ENCODE data around the gene MAP4K4. TPM values are rescaled to one million over a fixed set of nuclear protein-coding genes. Genes with fewer than 3 reads are reported as not detected.

The MAP4K4 gene
- total RNA-seq, 1 donor from 2014 or later: 427 TPM

GRCh38 chr2:101704046-101704466, 6.5 kb downstream of the MAP4K4 start:
- peaks cover 59% of the 10 kb centered on the region for H3K4me1 Mint-ChIP-seq (ENCODE audit: unreplicated experiment)
- TF ChIP-seq CTCF (IDR thresholded peaks at IDR 0.05; ENCODE audit: unreplicated experiment): no peak
- H3K27ac Mint-ChIP-seq (ENCODE audit: unreplicated experiment): peak overlapping the region; percentile 83
- peaks cover 30% of the 10 kb centered on the region for H3K36me3 Mint-ChIP-seq (ENCODE audit: low read depth, unreplicated experiment)
- H3K27me3 Mint-ChIP-seq (ENCODE audit: unreplicated experiment): peaks cover 7% of the 10 kb centered on the region
- no peak for DNase-seq (ENCODE audit: low spot score)
- H3K4me3 Mint-ChIP-seq (ENCODE audit: unreplicated experiment): no peak overlapping the region
- H3K9me3 Mint-ChIP-seq (ENCODE audit: unreplicated experiment): no peaks in the 10 kb centered on the region

- no peak for TF ChIP-seq CTCF (IDR thresholded peaks at IDR 0.05; ENCODE audit: unreplicated experiment)
- H3K9me3 Mint-ChIP-seq (ENCODE audit: unreplicated experiment): no peaks in the 10 kb centered on the region
- no peak for DNase-seq (ENCODE audit: low spot score)
- H3K27me3 Mint-ChIP-seq (ENCODE audit: unreplicated experiment): peaks cover 7% of the 10 kb centered on the region
- H3K27ac Mint-ChIP-seq (ENCODE audit: unreplicated experiment): peak overlapping the region; percentile 83
- peaks cover 30% of the 10 kb centered on the region for H3K36me3 Mint-ChIP-seq (ENCODE audit: low read depth, unreplicated experiment)
- H3K4me3 Mint-ChIP-seq (ENCODE audit: unreplicated experiment): no peak overlapping the region
- H3K4me1 Mint-ChIP-seq (ENCODE audit: unreplicated experiment): peaks cover 65% of the 10 kb centered on the region
Observed at GRCh38 chr2:101704816-101705578, 7.5 kb downstream of the MAP4K4 start.

GRCh38 chr2:101706121-101706818, 8.8 kb downstream of the MAP4K4 start:
- DNase-seq (ENCODE audit: low spot score): no peak
- peaks cover 69% of the 10 kb centered on the region for H3K4me1 Mint-ChIP-seq (ENCODE audit: unreplicated experiment)
- peak overlapping the region; percentile 62 for H3K4me3 Mint-ChIP-seq (ENCODE audit: unreplicated experiment)
- H3K36me3 Mint-ChIP-seq (ENCODE audit: low read depth, unreplicated experiment): peaks cover 26% of the 10 kb centered on the region
- peaks cover 7% of the 10 kb centered on the region for H3K27me3 Mint-ChIP-seq (ENCODE audit: unreplicated experiment)
- peak overlapping the region; percentile 94 for H3K27ac Mint-ChIP-seq (ENCODE audit: unreplicated experiment)
- no peaks in the 10 kb centered on the region for H3K9me3 Mint-ChIP-seq (ENCODE audit: unreplicated experiment)
- no peak for TF ChIP-seq CTCF (IDR thresholded peaks at IDR 0.05; ENCODE audit: unreplicated experiment)

GRCh38 chr2:101706819-101707177, 9.3 kb downstream of the MAP4K4 start:
- peaks cover 23% of the 10 kb centered on the region for H3K36me3 Mint-ChIP-seq (ENCODE audit: low read depth, unreplicated experiment)
- H3K9me3 Mint-ChIP-seq (ENCODE audit: unreplicated experiment): no peaks in the 10 kb centered on the region
- no peak overlapping the region for H3K4me3 Mint-ChIP-seq (ENCODE audit: unreplicated experiment)
- H3K27me3 Mint-ChIP-seq (ENCODE audit: unreplicated experiment): peaks cover 5% of the 10 kb centered on the region
- DNase-seq (ENCODE audit: low spot score): no peak
- peaks cover 66% of the 10 kb centered on the region for H3K4me1 Mint-ChIP-seq (ENCODE audit: unreplicated experiment)
- TF ChIP-seq CTCF (IDR thresholded peaks at IDR 0.05; ENCODE audit: unreplicated experiment): no peak
- peak overlapping the region; percentile 94 for H3K27ac Mint-ChIP-seq (ENCODE audit: unreplicated experiment)

- no peak for TF ChIP-seq CTCF (IDR thresholded peaks at IDR 0.05; ENCODE audit: unreplicated experiment)
- H3K27me3 Mint-ChIP-seq (ENCODE audit: unreplicated experiment): peaks cover 3% of the 10 kb centered on the region
- H3K36me3 Mint-ChIP-seq (ENCODE audit: low read depth, unreplicated experiment): peaks cover 8% of the 10 kb centered on the region
- H3K4me1 Mint-ChIP-seq (ENCODE audit: unreplicated experiment): peaks cover 48% of the 10 kb centered on the region
- no peaks in the 10 kb centered on the region for H3K9me3 Mint-ChIP-seq (ENCODE audit: unreplicated experiment)
- peak overlapping the region; percentile 4 for H3K27ac Mint-ChIP-seq (ENCODE audit: unreplicated experiment)
- H3K4me3 Mint-ChIP-seq (ENCODE audit: unreplicated experiment): no peak overlapping the region
- DNase-seq (ENCODE audit: low spot score): no peak
Observed at GRCh38 chr2:101710036-101710435, 12.5 kb downstream of the MAP4K4 start.

Data from endothelial cell (in vitro differentiated cells).